ENCODE data around the gene STAB2.
"Not testable (repeated sequence)": the region's sequence is repeated elsewhere in the genome, so short reads cannot be mapped to it uniquely, and the experiment has no call there.

The STAB2 gene

DNA sequence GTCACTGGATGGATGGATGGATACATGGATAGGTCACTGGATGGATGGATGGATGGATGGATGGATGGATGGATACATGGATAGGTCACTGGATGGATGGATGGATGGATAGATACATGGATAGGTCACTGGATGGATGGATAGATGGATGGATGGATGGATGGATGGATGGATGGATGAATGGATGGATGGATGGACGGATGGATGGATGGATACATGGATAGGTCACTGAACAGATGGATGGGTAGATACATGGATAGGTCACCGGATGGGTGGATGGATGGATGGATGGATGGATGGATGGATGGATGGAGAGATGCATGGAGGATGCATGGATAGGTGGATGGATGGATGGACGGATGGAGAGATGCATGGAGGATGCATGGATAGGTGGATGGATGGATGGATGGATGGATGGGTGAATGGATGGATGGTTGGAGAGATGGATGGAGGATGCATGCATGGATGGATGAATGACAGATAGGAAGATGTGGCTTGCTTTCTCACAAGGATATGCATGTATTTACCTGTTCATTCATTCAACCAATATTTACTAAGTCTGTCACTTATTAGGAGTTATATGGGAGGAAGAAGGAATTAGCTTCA lies 66.6 kb downstream of the STAB2 start:
- not testable (repeated sequence) for DNase-seq

- DNase-seq: no peak
These were observed 67.7 kb downstream of the STAB2 start for GRCh38 chr12:103654816-103655215.

DNA sequence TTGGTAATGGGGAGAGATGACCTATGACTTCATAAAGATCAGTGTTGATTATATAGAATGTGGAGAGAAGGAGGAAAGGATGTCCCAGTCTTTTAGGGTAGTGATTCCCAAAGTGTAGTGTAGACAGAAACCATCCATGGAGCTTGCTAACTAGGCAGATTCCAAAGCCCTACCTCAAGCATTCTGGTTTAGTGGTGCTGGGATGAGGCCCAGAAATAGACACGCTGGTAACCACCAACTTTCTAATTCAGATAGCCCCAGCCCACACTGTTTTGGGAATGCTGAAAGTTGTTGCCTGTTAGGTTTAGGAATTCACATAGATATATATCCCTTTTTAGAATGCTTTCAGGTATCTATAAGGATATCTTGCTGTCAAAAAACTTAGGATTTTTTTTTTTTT lies 69.2 kb downstream of the STAB2 start:
- no peak for DNase-seq

- no peak for DNase-seq
These were observed 70.3 kb downstream of the STAB2 start for GRCh38 chr12:103657331-103657730.

GRCh38 chr12:103664626-103665025 lies 77.6 kb downstream of the STAB2 start:
- no peak for DNase-seq

- DNase-seq: no peak
These were observed 78.9 kb downstream of the STAB2 start for GRCh38 chr12:103665971-103666370.

GRCh38 chr12:103667125-103667524 lies 80.1 kb downstream of the STAB2 start:
- DNase-seq: no peak

DNA sequence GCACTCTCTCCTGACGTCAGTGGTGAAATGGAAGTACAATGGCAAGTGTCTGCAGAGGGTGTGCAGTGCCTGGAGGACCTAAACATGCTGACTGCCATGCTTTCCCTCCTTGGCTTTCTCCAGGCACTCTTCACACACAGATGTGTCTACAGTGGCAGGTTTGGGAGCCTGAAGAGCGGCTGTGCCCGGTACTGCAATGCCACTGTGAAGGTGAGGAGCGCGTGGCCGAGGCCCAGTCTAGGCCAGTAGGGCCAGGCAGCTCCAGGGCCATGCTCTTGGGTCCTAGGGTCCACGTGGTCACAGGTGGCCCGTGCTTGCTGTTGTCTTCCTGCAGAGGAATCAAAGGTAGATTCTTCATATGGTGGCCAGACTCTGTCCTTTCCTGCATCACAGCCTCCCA lies 81.4 kb downstream of the STAB2 start:
- DNase-seq: no peak

GRCh38 chr12:103671367-103671766 lies 84.3 kb downstream of the STAB2 start:
- DNase-seq: no peak

- no peak for DNase-seq
These were observed 85.5 kb downstream of the STAB2 start for GRCh38 chr12:103672401-103673119.

DNA sequence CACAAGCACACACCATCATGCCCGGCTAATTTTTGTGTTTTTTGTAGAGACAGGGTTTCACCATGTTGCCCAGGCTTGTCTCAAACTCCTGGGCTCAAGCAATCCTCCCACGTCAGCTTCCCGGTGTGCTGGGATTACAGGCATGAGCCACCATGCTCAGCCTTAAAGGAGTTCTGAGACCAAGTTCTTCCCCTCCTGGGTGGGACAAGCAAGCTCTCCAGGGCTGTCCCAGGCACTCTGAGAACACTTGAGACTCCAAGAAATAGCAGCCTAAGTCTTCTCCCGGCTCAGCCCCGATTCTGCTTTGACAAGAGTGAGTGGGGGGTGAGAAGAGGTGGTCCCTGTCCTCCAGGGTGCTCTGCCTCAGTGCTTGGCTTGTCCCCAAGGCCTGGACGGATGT lies 86.4 kb downstream of the STAB2 start:
- no peak for DNase-seq

- DNase-seq: no peak
These were observed 86.9 kb downstream of the STAB2 start for GRCh38 chr12:103673891-103674375.

GRCh38 chr12:103676893-103677292 lies 89.8 kb downstream of the STAB2 start:
- DNase-seq: no peak

- no peak for DNase-seq
These were observed 90.3 kb downstream of the STAB2 start for GRCh38 chr12:103677341-103677740.

- DNase-seq: no peak
These were observed 90.8 kb downstream of the STAB2 start for GRCh38 chr12:103677905-103678304.

DNA sequence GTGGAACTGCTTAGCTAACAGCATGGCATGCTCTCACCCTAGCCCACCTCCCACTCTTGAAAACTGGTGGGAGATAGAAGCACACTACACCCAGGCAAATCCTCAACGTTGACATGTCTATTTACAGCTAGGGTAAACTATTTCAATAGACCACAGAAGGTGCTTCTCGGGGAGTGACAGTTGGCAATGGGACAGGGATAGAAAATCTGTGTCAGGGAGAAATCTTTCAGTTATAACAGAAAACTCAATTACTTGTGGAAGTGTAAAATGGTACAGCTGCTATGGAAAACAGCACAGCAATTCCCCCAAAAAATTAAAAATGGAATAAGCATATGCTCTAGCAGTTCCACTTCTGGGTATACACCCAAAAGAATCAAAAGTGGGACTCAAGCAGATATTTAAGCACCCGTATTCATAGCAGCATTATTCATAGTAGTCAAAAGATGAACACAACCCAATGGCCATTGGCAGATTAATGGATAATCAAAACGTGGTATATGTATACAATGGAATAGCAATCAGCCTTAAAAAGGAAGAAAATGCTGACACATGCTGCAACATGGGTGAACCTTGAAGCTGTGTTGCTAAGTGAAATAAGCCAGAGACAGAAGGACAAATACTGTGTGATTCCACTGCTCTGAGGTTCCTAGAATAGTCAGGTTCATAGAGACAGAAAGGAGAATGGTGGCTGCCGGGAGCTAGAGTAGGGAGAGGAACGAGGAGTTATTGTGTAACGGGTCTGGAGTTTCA lies 92.5 kb downstream of the STAB2 start:
- DNase-seq: no peak

GRCh38 chr12:103680591-103681141 lies 93.6 kb downstream of the STAB2 start:
- DNase-seq: no peak

- no peak for DNase-seq
These were observed 99.0 kb downstream of the STAB2 start for GRCh38 chr12:103686026-103686425.

GRCh38 chr12:103687253-103687652 lies 100.2 kb downstream of the STAB2 start:
- no peak for DNase-seq

DNA sequence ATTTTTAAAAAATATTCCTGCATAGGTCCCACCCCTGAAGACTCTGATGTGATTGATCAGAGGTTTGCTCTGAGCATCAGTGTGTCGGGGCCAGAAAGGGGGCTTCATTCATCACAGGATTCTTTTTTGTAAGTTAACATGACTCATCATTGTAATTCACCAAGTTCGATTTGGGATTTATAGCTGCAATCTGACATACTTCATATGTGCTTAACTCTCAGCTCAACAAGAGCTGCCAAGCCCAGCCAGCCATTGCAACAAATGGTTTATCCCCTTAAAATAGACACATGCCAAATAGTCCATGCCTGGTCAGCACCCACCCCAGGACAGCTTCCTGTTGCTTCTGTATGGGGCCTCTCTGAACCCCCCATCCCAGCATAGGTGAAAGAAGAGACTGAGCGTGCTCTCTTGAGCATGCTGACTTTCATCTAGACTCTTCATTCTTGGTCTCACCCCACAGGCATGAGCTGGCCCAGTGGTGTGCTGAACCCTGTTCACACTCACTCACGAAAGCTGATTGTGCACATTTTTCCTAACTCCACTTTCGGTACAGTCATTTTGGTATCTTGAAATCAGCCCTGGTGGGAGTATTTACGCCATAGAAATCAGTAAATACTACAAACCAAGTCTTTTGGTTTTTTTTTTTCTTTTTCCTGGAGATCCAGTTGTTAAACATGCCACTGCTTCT lies 101.4 kb downstream of the STAB2 start:
- DNase-seq: no peak

GRCh38 chr12:103690426-103690825 lies 103.4 kb downstream of the STAB2 start:
- no peak for DNase-seq

GRCh38 chr12:103691063-103691462 lies 104.0 kb downstream of the STAB2 start:
- no peak for DNase-seq

- no peak for DNase-seq
These were observed 109.0 kb downstream of the STAB2 start for GRCh38 chr12:103696101-103696500.
